Effector CD4-positive, alpha-beta T cell (primary cell): ENCODE data around the gene ANKRD60.
A peak's percentile ranks its signal among the peaks of the same experiment; 100 is the strongest.

Experiments
- DNase-seq: peaks from one replicate; pipeline ENCODE4 v3.0.0-alpha.2; 2020

ANKRD60 gene

GRCh38 chr20:58243653-58244410 is 15.4 kb upstream of the ANKRD60 start:
- DNase-seq = no peak

- DNase-seq = no peak
These were observed 14.4 kb upstream of the ANKRD60 start for GRCh38 chr20:58242824-58243223.

DNA sequence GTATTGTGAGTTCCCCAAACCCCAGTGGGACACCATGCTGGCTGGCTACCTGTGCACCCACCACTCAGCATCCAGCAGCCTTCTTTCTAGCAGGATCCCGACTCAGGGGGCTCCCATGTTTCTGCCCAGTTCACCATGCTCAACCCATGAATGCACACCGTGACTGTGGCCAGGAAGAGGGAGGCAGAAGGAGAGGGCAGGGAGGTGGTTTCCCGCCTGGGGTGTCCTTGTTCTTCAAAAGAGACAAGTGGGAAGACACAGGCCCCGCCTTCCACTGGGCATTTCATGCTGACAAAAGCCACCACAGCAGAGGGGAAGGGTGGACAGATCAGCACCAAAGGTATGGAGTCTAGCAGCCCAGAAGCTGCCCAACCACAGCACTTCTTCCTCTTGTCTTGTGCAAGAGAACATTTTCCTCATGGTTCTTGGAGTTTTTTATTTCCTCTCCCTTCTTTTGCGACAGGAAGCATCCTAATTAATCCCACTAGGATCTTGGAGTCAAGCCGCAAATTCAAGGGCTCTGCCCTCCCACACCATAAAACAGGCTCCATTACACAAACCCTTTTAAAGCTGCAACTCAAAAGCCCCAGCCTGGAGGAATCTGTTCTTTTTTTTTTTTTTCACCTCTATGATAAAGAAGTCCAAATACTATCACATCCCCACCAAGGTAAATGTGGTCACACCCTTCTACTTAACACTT is 13.5 kb upstream of the ANKRD60 start:
- DNase-seq = no peak

DNA sequence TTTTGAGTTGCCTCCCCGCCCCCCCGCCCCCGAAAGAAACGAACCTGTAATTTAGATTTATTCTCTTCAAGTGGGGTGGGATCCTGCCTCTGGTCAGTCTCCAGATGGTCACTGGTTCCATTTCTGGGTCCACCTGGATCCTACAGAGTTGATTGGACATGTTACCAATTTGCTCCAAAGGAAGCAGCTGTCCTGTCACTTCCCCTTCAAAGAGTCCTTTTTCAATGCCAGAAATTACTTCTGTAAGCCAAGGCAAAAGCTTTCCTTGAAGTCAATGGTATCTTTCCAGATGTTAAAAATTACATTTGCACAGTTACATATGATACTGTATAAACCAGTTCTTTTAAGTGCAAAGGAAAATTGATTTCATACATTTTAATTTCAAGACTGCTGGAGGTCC is 12.0 kb upstream of the ANKRD60 start:
- no peak for DNase-seq

GRCh38 chr20:58239216-58239615 is 10.8 kb upstream of the ANKRD60 start:
- no peak for DNase-seq

DNA sequence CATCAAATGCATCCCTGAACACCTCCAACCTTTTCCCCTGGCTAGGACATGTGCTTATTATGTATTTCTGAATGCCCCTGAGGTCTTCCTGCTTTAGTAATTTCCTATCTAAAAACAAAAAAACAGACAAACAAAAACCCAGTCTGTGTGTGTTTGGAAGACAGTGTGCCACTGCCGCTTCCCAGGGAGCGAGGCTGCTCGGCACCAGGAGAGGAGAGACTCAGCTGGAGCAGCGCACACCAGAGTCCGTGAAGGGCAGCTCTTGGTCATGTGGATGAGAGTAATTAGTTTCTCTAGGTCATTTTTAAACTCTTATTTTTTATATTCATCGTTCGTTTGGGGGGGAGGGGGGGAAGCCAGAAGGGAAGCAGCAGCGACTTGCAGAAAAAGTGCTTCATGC is 10.0 kb upstream of the ANKRD60 start:
- no peak for DNase-seq

DNA sequence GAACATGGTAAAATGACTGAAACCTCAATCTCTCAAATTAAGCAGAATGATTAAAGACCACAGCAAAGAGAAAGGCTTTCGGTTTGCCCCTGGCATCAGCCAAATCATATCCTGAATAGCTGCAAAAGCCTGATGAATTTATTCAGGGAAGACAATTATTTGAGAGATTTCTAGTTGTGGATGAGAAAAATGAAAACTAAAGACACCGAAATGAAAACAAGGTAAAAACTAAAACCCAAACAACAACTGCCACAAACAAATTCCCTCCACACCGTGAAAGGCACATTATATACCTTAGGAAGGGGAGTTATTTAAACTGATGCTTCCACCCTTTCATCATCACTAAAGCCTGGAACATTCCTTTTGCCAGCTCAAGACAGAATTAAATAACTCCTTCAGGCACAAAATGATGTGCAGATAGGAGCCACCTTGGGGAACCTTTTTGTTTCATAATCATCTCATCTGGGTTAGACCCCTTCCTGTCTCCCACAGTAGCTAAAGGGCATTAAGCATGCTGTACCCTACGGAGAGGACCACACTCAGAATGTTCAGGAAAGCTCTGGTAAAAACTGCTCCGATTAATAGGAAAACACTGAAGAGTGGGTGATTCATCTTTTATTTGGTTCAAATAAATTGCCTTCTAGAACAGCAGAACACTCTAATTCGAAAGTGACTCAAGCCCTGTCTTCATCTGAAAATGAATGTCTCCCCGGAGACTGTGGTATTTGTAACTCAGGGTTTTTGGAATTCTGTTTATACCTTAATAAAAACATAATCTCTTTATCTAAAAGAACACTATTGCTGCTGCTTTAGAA is 9.1 kb upstream of the ANKRD60 start:
- DNase-seq = no peak

DNA sequence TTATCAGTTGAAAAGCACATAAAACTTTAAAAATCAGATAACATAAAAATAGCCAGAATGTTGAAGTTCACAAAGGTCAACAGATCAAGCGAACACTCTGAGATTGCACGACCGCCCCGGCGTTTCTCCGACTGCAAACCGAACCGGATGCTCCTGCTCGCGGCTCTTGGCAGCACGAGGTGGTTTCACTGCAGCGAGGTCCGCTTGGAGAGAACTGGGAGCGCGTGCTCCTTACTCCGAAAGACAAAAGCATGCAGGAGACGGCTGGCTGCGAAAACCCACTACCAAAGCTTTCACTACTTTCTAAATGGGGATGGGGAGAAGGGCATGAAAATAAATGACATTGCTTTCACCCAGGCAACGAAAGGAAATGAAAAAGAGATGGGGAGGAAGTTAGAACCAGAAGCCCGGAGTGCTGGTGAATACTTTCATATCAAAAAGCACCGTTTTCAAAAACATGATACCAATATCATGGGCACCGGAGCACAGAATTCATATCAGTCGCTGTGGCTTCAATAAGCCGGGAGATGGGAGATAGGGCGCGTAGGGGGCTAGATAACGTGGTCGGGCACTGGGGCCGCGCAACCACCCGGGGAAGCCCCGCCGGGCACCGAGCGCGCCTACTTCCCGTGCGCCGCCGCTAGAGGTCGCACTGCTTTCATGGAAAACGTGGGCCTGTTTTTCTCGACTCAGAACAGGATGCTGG is 8.3 kb upstream of the ANKRD60 start:
- peak; percentile 77 for DNase-seq

DNA sequence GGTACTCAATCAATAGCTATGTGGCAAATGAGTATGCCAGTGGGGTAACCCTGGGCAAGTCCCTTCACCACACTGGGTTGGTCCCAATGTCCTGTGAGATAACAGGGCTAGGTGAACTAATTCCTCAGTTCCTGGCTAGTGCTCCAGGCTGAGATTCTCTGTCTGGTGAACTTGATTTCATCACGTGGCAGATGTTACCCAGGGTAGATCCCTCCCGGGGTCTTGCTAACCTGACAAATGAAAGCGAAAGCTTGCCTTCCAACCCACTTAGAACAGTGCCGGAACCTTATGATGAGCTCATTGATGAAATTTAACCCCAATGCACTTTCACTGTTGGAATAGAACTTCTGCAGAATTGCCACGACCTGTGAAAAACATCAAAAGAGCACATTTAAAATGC is 6.6 kb upstream of the ANKRD60 start:
- no peak for DNase-seq

- peak; percentile 35 for DNase-seq
These were observed 5.6 kb upstream of the ANKRD60 start for GRCh38 chr20:58233881-58234528.

- DNase-seq = no peak
These were observed 4.9 kb upstream of the ANKRD60 start for GRCh38 chr20:58233393-58233792.

GRCh38 chr20:58231683-58232082 is 3.2 kb upstream of the ANKRD60 start:
- DNase-seq = no peak

DNA sequence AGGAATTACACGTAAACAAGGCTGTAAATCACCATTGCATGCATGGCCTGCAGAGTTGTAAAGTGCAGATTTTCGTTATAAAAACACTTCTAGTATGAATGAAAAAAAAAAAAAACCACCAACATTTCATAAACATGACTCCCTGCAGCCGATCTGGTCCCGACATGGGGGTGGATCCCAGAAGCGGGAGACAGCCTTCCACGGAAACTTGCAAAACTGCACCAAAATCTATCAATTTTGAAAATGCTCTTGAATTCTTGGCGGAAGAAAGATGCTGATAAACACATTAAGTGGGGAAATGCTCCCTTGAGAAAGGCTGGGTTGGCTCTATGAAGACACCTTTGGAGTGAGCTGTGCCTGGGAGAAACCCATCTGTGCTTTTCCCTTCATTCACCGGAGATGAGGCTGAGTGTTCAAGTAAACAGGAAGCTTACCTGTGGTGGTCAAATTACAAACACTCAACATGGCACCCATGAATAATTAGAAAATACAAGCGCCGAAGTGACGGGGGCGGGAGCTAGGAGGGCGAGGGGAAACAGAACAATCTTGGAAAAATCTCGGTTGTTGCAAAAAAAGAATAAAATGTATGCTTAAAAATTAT is 845 bp upstream of the ANKRD60 start:
- DNase-seq = no peak

GRCh38 chr20:58228103-58228483 is 360 bp downstream of the ANKRD60 start:
- peak; percentile 14 for DNase-seq

GRCh38 chr20:58227391-58228102 is 906 bp downstream of the ANKRD60 start:
- no peak for DNase-seq

DNA sequence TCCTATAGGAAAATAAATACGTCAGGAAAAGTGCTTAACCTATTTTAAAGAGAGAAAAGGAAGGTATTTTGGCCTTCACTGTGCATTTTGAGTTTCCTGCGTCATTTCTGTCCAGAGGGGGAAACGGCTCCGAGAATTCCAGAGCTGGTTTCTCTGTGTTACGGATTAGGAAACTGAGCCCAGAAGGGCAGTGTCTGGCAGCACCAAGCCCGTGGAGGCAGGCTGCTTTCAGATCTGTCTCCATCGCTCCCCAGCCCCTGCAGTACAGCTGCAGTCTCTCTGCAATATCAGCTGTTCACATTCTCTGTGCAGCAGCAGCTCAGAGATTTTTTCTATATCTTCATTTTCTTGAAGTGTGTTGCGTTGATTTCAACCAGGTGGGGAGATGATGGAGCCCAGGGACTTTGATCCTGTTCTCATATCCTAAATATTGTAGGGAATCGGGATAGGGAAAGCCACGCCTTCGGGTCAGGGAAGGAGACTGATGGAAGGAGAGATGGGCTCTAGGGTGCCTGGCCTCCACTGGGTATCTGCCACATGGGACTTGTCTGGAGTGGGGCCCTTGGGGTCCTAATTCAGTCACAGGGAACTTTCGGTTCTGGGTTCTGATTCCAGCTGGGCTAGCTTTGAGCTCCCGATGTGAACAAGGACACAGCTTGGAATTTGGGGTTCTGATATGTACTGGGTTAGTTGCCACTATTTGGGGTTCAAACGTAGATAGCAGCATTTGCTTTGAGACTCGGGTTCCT is 2.8 kb downstream of the ANKRD60 start:
- DNase-seq = no peak

GRCh38 chr20:58224974-58225373 is 3.5 kb downstream of the ANKRD60 start:
- DNase-seq = no peak

DNA sequence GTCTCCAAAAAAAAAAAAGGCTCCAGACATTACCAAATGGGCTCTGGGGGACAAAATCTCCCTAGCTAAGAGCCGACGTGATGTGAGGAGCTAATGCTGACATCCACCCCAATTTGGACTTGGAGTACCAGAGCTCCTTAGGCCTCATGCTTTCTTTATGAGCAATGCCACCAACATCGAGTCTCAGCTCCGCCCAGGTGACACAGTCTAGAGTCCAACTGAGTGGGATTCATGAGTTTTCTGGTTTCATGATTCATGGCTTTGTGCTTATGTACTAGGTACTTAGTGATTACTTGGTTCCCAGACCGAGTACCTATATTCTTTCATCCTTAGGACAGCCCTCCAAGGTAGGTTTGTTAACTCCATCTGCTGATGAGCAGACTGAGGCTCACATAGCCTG is 4.4 kb downstream of the ANKRD60 start:
- DNase-seq = no peak

DNA sequence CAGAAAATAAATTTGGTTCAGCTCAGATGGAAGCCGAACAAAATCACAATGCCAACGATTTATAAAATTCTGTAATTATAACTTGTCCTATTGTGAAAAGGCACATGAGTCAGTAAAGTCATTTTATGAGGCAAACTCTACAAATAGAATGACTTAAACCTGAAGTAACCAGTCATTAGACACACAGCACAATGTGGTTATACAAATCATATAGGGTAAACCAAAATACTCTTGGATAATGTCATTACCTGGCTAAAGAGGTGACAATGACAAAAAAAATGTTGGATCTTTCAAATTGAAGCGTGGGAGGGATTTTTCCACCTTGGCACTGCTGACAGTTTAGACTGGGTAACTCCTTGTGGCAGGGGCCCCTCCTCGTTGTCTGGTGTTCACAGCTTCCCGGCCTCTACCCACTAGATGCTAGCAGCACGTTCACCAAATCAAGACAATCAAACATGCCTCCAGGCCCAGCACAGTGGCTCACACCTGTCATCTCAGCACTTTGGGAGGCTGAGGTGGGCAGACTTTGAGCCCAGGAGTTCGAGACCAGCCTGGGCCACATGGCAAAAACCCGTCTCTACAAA is 5.0 kb downstream of the ANKRD60 start:
- DNase-seq = no peak

DNA sequence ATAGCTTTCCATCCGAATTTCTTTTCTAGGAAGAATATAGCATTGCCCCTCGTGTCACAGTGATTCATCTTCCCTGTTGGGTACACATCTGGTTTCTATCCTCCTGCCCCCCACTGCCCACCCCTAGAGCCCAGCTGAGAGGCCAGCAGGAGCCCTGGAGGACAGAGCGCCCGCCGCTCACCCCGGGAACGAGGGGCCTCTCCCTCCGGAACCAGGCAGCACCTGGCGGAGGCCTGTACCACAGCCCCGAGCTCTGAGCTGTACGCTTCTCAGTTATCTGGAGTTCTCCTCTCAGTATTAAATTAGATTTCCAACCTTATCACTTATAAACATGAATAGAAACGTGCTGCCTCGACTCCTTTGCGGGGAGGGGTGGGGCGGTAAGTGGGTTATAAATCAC is 6.0 kb downstream of the ANKRD60 start:
- DNase-seq = no peak
